Nephron (organoid): ENCODE data around the gene FAM120B.
"Not testable (repeated sequence)": the region's sequence is repeated elsewhere in the genome, so short reads cannot be mapped to it uniquely, and the experiment has no call there.

Experiments used
- H3K27ac Mint-ChIP-seq, 3 experiments: 2 replicates each; pipeline ENCODE4 v1.8.0; 2020; ENCODE audit warnings: mixed read lengths in 3 of 3, mild to moderate bottlenecking in 2 of 3, moderate library complexity in 1 of 3
- H3K27me3 Mint-ChIP-seq: 2 replicates; pipeline ENCODE4 v1.8.0; 2021; ENCODE audit warnings: low read depth, mild to moderate bottlenecking, moderate library complexity, mixed read lengths
- H3K36me3 Mint-ChIP-seq: 2 replicates; pipeline ENCODE4 v1.8.0; 2020; ENCODE audit warnings: low read depth, mixed read lengths
- H3K4me1 Mint-ChIP-seq: 2 replicates; pipeline ENCODE4 v1.8.0; 2020; ENCODE audit warnings: mixed read lengths
- H3K4me3 Mint-ChIP-seq, 3 experiments: 2 replicates each; pipeline ENCODE4 v1.8.0; 2020; ENCODE audit warnings: mild to moderate bottlenecking in 3 of 3, mixed read lengths in 3 of 3, moderate library complexity in 2 of 3
- H3K9me3 Mint-ChIP-seq: 2 replicates; pipeline ENCODE4 v1.8.0; 2020; ENCODE audit warnings: mixed read lengths
- CTCF ChIP-seq, 3 experiments: fragments of 200-600 bp; sonication (generic); IDR thresholded peaks; one replicate each; pipeline ENCODE4 v1.5.0; 2021; ENCODE audit warnings: antibody characterized with exemption in 3 of 3; ENCODE audit not compliant: unreplicated experiment in 3 of 3

The FAM120B gene

DNA sequence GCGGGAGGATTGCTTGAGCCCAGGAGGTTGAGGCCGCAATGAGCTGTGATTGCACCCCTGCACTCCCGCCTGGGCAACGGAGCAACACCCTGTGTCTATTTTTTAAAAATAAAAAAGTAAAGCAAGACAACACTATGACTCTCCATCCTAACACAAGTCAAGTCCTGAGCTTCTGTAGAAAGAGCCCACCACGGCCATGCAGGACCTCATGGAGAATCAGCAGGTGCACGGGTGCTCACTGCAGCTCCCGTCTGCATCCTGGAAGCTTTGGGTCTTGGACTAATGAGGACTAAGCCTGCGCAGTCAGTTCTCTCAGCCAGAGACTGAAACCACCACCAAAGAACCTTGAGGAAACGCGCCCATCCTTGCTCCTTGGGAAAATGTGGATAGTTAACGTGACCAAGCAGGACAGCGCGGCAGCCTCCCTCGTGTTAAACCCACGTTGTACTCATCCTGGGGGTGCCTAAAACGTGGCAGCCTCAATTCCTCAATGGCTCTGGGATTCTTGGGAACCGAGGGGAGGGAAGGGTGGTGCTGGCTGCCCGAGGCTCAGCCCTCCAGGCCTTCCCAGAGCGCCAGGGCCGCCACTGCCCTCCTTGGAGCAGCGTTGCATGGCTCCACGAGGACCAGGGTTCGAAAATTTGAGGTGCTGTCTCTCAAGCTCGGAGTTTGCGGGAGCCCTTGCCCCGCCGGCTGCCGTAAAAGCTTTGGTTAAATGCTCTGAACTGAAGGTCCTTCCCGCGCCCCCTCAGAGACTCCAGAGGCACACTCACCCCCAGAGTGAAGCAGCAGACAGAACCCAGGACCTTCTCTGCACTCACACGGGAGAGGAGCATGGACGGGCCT lies 44.7 kb upstream of the FAM120B start:
- H3K27ac Mint-ChIP-seq: no peak overlapping the region
- TF ChIP-seq CTCF (IDR thresholded peaks at IDR 0.05; ENCODE audit: unreplicated experiment in 3 of 3): no peak
- no peaks in the 10 kb centered on the region for H3K36me3 Mint-ChIP-seq
- H3K4me1 Mint-ChIP-seq: peaks cover 37% of the 10 kb centered on the region
- no peaks in the 10 kb centered on the region for H3K9me3 Mint-ChIP-seq
- H3K27me3 Mint-ChIP-seq: peaks cover 30% of the 10 kb centered on the region
- no peak overlapping the region for H3K4me3 Mint-ChIP-seq

DNA sequence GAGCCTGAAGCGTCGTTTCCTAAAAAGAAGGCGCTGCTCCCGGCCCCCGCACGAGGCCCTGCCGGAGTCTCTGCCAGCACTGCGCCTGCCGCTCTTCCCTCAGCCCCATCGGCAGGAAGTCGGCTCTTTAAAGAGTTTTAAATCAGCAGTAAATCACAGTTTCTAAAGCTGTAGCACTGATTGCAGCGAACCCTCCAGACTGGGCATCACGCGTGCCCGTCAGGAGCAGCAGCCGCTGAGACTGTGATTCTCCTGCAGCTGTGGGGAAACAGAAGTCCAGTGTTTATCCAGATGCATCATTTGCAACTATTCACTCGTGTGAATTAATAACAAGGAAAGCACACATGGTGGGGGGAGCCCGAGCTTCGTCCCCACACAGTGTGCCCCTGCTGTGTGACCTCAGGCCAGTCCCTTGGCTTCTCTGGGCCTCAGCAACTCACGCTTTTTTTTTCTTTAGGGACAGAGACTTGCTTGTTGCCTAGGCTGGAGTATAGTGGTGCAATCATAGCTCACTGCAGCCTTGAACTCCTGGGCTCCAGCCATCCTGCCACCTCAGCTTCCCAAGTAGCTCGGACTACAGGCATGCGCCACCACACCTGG lies 44.0 kb upstream of the FAM120B start:
- H3K4me1 Mint-ChIP-seq: peaks cover 38% of the 10 kb centered on the region
- H3K36me3 Mint-ChIP-seq: no peaks in the 10 kb centered on the region
- H3K27me3 Mint-ChIP-seq: peaks cover 30% of the 10 kb centered on the region
- TF ChIP-seq CTCF (IDR thresholded peaks at IDR 0.05; ENCODE audit: unreplicated experiment in 3 of 3): no peak
- H3K27ac Mint-ChIP-seq: no peak overlapping the region
- H3K4me3 Mint-ChIP-seq: no peak overlapping the region
- H3K9me3 Mint-ChIP-seq: no peaks in the 10 kb centered on the region

GRCh38 chr6:170263410-170263809 lies 43.1 kb upstream of the FAM120B start:
- Mint-ChIP-seq H3K36me3 (no peaks in the 10 kb centered on the region), H3K27me3 (peaks cover 37% of the 10 kb centered on the region), H3K4me3 (peak overlapping the region in 1 of 3 experiments; percentile 37), H3K9me3 (no peaks in the 10 kb centered on the region), H3K4me1 (peaks cover 45% of the 10 kb centered on the region), H3K27ac (no peak overlapping the region)
- no peak for TF ChIP-seq CTCF (IDR thresholded peaks at IDR 0.05; ENCODE audit: unreplicated experiment in 3 of 3)

- TF ChIP-seq CTCF (IDR thresholded peaks at IDR 0.05; ENCODE audit: unreplicated experiment in 3 of 3): no peak
- Mint-ChIP-seq H3K27ac (peak overlapping the region in 1 of 3 experiments; percentile 28), H3K9me3 (no peaks in the 10 kb centered on the region), H3K4me1 (peaks cover 45% of the 10 kb centered on the region), H3K27me3 (peaks cover 37% of the 10 kb centered on the region), H3K4me3 (no peak overlapping the region), H3K36me3 (no peaks in the 10 kb centered on the region)
Observed at GRCh38 chr6:170264086-170264485, 42.5 kb upstream of the FAM120B start.

- Mint-ChIP-seq H3K4me1 (peaks cover 50% of the 10 kb centered on the region), H3K27ac (peak overlapping the region in 1 of 3 experiments; percentile 28), H3K27me3 (peaks cover 40% of the 10 kb centered on the region)
- H3K4me3 Mint-ChIP-seq, H3K9me3 Mint-ChIP-seq, H3K36me3 Mint-ChIP-seq: not testable (repeated sequence)
Observed at GRCh38 chr6:170264644-170265043, 41.9 kb upstream of the FAM120B start.

- TF ChIP-seq CTCF (IDR thresholded peaks at IDR 0.05; ENCODE audit: unreplicated experiment in 3 of 3): no peak
- peaks cover 56% of the 10 kb centered on the region for H3K4me1 Mint-ChIP-seq
- no peaks in the 10 kb centered on the region for H3K36me3 Mint-ChIP-seq
- H3K27ac Mint-ChIP-seq: peak overlapping the region; percentile 90 to 98 (median 93)
- H3K27me3 Mint-ChIP-seq: peaks cover 40% of the 10 kb centered on the region
- no peaks in the 10 kb centered on the region for H3K9me3 Mint-ChIP-seq
- peak overlapping the region in 1 of 3 experiments; percentile 70 for H3K4me3 Mint-ChIP-seq
Observed at GRCh38 chr6:170265655-170266054, 40.9 kb upstream of the FAM120B start.
